ENCODE results near the gene NCAM2.

Gene NCAM2

DNA sequence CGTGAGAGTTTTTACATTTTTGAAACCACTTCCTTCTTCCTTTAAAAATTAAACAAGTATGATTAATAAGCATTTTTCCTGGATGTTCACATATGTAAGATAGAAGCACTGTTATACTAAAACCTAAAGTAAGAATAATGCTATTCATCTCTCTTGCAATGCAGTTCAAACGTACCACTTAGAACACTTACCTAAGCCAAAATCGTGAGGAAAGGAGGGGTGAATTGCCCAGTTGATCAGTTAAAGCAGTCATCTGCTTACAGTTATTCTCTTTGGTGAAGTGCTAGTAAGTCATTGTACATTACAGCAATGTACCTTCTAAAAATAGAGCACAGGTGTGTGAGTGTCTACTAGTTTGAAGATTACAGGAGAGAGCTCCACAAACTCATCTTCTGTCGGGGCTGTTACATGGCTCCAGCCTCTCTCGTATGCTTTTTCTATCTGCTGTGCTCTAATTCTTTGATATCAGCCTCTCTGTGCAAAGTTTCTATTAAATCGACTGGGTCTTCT is 3.4 kb downstream of the NCAM2 start:
- H3K27me3 ChIP-seq (ENCODE audit: low read depth) = no peaks in the 10 kb centered on the region
- H3K9me3 ChIP-seq = no peaks in the 10 kb centered on the region
- in situ Hi-C loops (cut with MboI; ENCODE audit: low sequenced_read_pairs) = no loop called here
- H3K4me1 ChIP-seq = no peaks in the 10 kb centered on the region; the same call in 1 of the 2 replicates
- H3K4me3 ChIP-seq = no peak overlapping the region
- no peak for DNase-seq (ENCODE audit: low spot score in 2 of 2)
- no peaks in the 10 kb centered on the region for H3K36me3 ChIP-seq (replicated peaks)

DNA sequence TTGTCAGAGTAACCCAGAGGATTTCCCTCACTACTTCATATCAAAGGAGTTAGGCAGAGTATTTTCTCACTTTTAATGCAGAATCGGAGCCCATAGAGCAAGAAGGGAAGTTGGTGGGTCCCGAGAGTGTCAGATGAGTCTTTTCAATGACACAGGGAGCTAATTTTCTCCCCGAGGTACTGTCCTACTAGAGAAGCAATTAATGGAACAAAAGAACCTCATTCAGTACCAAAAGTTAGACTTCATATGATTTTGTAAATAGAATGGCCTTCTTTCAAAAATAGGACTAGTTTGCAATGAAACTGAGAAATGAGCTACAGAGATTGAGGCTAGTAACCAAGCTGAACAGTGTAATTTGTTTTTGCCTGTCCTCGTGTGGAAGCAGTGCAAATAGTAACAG is 3.9 kb downstream of the NCAM2 start:
- H3K9me3 ChIP-seq = no peaks in the 10 kb centered on the region
- no peaks in the 10 kb centered on the region; the same call in 1 of the 2 replicates for H3K4me1 ChIP-seq
- H3K4me3 ChIP-seq = no peak overlapping the region
- DNase-seq (ENCODE audit: low spot score in 2 of 2) = no peak
- in situ Hi-C loops (cut with MboI; ENCODE audit: low sequenced_read_pairs) = no loop called here
- H3K27me3 ChIP-seq (ENCODE audit: low read depth) = no peaks in the 10 kb centered on the region
- no peaks in the 10 kb centered on the region for H3K36me3 ChIP-seq (replicated peaks)

DNA sequence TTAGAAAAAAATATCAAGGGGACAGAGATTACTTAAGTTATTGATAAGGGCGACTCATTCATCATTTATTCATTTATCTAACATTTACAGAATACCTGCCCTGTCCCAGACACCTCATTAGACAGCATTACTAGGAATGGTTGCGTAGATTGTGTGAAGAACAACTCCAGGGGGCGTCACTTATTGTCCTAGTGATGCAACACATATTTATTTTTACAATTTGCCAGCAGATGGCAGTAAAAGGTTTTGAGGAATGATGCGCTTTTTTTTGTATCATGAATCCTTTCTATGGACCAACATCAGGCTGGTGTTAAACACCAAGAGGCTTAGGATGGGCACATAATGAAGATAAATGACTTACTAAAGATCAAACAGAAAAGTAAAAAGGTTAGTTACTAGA is 5.5 kb downstream of the NCAM2 start:
- Histone ChIP-seq H3K4me1 (no peaks in the 10 kb centered on the region; the same call in 1 of the 2 replicates), H3K9me3 (no peaks in the 10 kb centered on the region), H3K27me3 (ENCODE audit: low read depth) (no peaks in the 10 kb centered on the region), H3K4me3 (no peak overlapping the region), H3K36me3 (replicated peaks) (no peaks in the 10 kb centered on the region)
- in situ Hi-C loops (cut with MboI; ENCODE audit: low sequenced_read_pairs) = no loop called here
- peak; percentile 35 to 36 for DNase-seq (ENCODE audit: low spot score in 2 of 2)

DNA sequence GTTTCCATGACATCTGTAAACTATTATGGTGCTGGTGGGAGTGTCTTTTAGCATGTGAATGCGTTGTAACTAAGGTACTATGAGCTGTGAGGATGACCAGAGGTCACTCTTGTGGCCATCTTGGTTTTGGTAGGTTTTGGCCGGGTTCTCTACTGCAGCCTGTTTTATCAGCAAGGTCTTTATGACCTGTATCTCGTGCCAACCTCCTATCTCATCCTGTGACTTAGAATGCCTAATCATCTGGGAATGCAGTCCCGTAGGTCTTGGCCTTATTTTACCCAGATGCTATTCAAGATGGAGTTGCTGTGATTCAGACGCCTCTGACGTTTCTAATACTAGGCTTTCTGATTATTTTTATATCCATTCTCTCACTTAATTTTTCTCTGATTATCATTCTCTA is 9.4 kb downstream of the NCAM2 start:
- Histone ChIP-seq H3K4me3 (no peak overlapping the region), H3K9me3 (no peaks in the 10 kb centered on the region), H3K36me3 (replicated peaks) (no peaks in the 10 kb centered on the region), H3K27me3 (ENCODE audit: low read depth) (no peaks in the 10 kb centered on the region), H3K4me1 (no peaks in the 10 kb centered on the region)
- DNase-seq (ENCODE audit: low spot score in 2 of 2) = no peak
- in situ Hi-C loops (cut with MboI; ENCODE audit: low sequenced_read_pairs) = no loop called here

DNA sequence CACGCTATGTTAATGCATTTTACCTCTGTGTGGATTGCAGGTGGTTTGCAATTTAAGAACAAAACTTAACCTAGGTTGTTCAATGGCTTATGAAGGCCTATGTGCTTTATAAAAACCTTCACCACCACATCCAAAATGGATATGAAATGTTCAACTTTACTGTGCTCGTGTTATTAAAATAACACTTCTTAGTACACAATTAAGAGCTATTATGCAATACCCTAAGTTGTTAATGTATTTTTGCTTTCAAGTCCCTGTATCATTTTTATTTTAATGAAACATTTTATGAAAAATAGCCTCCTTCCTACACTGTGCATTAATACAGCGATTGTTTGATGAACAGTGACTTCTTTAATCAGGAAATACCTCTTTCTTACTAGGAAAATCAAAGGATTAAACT is 12.0 kb downstream of the NCAM2 start:
- in situ Hi-C loops (cut with MboI; ENCODE audit: low sequenced_read_pairs) = no loop called here
- DNase-seq (ENCODE audit: low spot score in 2 of 2) = no peak
- no peaks in the 10 kb centered on the region for H3K9me3 ChIP-seq
- H3K4me1 ChIP-seq = no peaks in the 10 kb centered on the region
- no peak overlapping the region for H3K4me3 ChIP-seq
- no peaks in the 10 kb centered on the region for H3K27me3 ChIP-seq (ENCODE audit: low read depth)
- no peaks in the 10 kb centered on the region for H3K36me3 ChIP-seq (replicated peaks)

DNA sequence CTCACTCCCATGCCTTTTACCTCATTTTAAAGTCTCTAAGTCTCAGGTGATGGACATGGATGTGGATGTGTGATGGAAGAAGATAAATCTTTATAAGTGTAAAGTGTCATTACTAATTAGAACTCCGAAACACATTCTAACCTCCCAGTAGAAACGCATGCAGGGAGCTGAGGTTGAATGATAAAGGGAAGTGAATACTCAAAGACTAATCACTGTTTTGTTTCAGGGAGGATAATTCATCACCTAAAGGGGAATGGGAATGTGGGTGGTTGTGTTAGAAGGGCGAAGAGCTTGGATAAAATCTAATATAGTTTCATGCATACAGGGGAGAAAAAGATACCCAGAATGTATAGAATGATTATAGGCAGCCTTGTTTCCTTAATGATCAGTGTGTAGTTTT is 12.5 kb downstream of the NCAM2 start:
- Histone ChIP-seq H3K36me3 (replicated peaks) (no peaks in the 10 kb centered on the region), H3K27me3 (ENCODE audit: low read depth) (no peaks in the 10 kb centered on the region), H3K4me3 (no peak overlapping the region), H3K4me1 (no peaks in the 10 kb centered on the region), H3K9me3 (no peaks in the 10 kb centered on the region)
- in situ Hi-C loops (cut with MboI; ENCODE audit: low sequenced_read_pairs) = no loop called here
- DNase-seq (ENCODE audit: low spot score in 2 of 2) = no peak

DNA sequence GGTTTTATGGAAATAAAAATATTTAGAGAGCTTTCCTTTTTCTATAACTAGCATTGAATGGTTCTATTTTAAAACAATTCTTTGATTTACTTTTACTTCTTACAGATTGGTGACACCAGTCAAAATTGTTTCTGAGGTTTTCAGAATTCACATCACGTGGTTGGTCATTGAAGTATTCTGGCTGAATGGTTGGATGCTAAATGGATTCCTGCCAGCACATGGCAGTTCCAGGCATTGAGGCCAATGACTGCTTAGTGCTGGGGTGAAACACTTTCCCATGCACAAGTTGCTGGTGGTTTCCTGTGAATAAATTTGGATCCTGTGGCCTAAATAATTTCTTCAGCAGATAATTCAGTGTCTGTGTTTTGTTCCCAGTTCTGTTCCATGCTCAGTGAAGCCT is 20.6 kb downstream of the NCAM2 start:
- no peaks in the 10 kb centered on the region for H3K27me3 ChIP-seq (ENCODE audit: low read depth)
- no peaks in the 10 kb centered on the region for H3K4me1 ChIP-seq
- in situ Hi-C loops (cut with MboI; ENCODE audit: low sequenced_read_pairs) = no loop called here
- no peaks in the 10 kb centered on the region for H3K36me3 ChIP-seq (replicated peaks)
- no peaks in the 10 kb centered on the region for H3K9me3 ChIP-seq
- DNase-seq (ENCODE audit: low spot score in 2 of 2) = no peak
- no peak overlapping the region for H3K4me3 ChIP-seq

DNA sequence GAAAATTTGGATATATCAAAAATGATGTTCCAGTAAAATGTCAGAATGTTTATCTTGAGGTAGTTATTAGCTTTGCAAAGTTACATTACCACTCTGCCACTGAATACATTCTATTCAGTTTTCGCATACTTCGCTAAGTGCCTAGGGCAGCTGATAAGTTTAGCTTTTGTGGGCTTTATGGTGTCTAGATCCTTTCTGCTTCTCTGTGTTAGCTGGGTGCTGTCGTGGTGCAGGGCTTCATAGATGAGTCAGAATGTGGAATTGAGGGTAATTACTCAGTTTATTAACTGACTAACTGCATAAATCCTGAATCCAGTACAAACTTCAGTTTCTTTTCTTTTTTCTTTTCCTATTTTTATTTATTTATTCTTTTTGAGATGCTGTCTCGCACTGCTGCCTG is 21.5 kb downstream of the NCAM2 start:
- Histone ChIP-seq H3K4me1 (no peaks in the 10 kb centered on the region), H3K27me3 (ENCODE audit: low read depth) (no peaks in the 10 kb centered on the region), H3K9me3 (no peaks in the 10 kb centered on the region), H3K36me3 (replicated peaks) (no peaks in the 10 kb centered on the region), H3K4me3 (no peak overlapping the region)
- in situ Hi-C loops (cut with MboI; ENCODE audit: low sequenced_read_pairs) = no loop called here
- no peak for DNase-seq (ENCODE audit: low spot score in 2 of 2)

DNA sequence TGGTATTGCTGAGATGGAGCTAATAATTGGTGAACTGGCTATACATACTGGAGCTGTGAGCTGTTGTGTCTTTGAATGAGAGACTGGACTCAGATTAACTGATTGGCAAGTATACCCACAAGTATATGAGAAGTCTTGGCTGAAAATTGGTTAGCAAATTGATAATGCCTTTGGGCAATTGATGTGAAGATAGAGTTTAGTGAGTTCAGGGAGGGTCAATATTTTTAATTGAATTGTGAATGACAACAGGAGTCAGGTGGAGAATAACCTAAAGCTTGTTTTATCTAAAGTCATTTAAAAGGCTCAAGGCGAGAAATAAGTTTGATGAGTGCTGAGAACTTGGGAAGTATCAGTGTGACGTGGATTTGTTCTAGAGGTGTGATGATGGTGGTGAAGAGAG is 27.5 kb downstream of the NCAM2 start:
- Histone ChIP-seq H3K4me1 (no peaks in the 10 kb centered on the region; the same call in 1 of the 2 replicates), H3K36me3 (replicated peaks) (no peaks in the 10 kb centered on the region), H3K27me3 (ENCODE audit: low read depth) (no peaks in the 10 kb centered on the region), H3K9me3 (no peaks in the 10 kb centered on the region), H3K4me3 (no peak overlapping the region)
- DNase-seq (ENCODE audit: low spot score in 2 of 2) = no peak
- in situ Hi-C loops (cut with MboI; ENCODE audit: low sequenced_read_pairs) = no loop called here

DNA sequence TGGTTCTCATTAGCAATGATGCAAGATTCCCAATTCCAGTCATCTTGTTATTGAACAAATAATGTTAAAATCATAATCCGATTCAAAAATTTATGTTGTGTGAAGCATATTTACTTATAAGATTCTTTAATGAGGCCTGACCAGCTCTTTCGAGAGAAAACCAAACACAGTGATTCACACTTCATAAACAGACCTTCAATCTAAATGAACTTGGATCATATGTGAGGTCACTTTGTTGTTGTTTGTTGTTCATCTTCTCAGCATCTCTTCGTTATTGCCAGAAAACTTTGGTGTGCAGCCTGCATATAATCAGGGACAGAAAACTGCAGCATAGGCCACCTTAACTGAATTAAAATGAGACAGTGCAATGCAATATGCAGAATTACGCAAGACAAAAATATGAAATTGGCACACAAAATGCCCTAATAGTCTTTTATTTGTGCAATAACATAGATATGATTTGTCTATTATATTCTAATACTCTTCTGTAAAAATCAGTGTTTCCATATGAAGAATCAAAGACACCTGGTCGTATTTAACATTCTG is 30.1 kb downstream of the NCAM2 start:
- DNase-seq (ENCODE audit: low spot score in 2 of 2) = no peak
- no peaks in the 10 kb centered on the region for H3K9me3 ChIP-seq

DNA sequence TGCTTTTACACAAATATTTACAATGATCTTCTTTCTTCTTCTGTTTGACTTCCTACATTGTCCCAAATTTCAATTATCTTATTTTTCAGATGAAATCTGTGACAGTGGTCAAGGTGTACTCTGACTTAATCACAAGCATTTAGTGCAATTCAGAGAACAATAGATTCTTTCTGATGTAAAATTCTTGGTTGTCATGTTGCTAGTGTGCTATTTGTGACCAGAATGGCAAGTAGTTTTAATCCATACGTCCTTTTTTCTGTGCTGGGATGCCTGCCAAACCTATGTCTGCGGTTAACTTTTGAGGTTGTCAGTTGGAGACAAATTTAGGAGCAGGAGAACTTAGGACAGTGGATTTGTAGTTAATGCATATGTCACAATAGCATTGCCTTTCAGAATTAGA is 31.0 kb downstream of the NCAM2 start:
- H3K9me3 ChIP-seq = no peaks in the 10 kb centered on the region
- no peaks in the 10 kb centered on the region for H3K27me3 ChIP-seq (ENCODE audit: low read depth)
- H3K4me3 ChIP-seq = no peak overlapping the region
- peak; percentile 60 to 64 for DNase-seq (ENCODE audit: low spot score in 2 of 2)
- no peaks in the 10 kb centered on the region; the same call in 1 of the 2 replicates for H3K4me1 ChIP-seq
- H3K36me3 ChIP-seq (replicated peaks) = no peaks in the 10 kb centered on the region
- in situ Hi-C loops (cut with MboI; ENCODE audit: low sequenced_read_pairs) = no loop called here

More for the DNA sequence above, 30.1 kb downstream of the NCAM2 start:
- Histone ChIP-seq H3K4me1 (no peaks in the 10 kb centered on the region; the same call in 1 of the 2 replicates), H3K4me3 (no peak overlapping the region), H3K36me3 (replicated peaks) (no peaks in the 10 kb centered on the region), H3K27me3 (ENCODE audit: low read depth) (no peaks in the 10 kb centered on the region)
- in situ Hi-C loops (cut with MboI; ENCODE audit: low sequenced_read_pairs) = no loop called here

DNA sequence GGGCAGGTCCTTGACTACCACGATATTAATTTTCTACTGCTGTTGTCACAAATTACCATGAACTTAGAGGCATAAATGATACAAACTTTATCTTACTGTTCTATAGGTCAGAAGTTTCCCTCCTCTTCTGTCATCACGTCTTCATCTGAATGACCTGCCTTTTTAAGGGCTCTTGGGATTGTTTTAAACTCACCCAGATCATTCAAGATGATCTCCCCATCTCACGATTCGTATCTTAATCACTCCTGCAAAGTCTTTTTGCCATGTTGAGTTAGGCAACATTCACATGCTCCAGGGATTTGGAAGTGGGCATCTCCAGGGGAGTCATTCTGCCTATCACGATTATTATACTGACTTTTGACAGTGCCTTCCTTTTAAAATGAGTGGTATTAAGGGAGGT is 32.1 kb downstream of the NCAM2 start:
- Histone ChIP-seq H3K27me3 (ENCODE audit: low read depth) (no peaks in the 10 kb centered on the region), H3K4me3 (no peak overlapping the region), H3K9me3 (no peaks in the 10 kb centered on the region), H3K36me3 (replicated peaks) (no peaks in the 10 kb centered on the region), H3K4me1 (no peaks in the 10 kb centered on the region; the same call in 1 of the 2 replicates)
- DNase-seq (ENCODE audit: low spot score in 2 of 2) = no peak
- in situ Hi-C loops (cut with MboI; ENCODE audit: low sequenced_read_pairs) = no loop called here

DNA sequence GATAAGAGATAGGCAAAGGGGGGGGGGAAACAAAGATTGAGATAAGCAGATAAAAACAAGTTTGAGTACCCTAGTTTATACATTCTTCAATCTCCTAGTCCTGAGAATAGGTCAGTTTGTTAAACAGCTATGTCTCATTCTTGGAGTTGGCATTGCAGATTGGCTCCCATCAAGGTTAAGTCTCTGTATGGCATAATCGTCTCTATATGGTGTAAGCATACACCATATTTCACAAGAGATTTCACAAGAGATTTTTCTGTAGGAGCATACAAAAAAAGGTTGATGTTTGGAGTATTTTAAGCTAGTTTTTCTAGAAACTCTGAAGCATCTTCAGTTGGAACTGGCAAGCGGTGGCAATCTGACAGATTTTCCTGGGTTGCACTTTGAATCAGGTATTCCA is 35.8 kb downstream of the NCAM2 start:
- DNase-seq (ENCODE audit: low spot score in 2 of 2) = no peak
- Histone ChIP-seq H3K27me3 (ENCODE audit: low read depth) (no peaks in the 10 kb centered on the region), H3K36me3 (replicated peaks) (no peaks in the 10 kb centered on the region), H3K4me3 (no peak overlapping the region), H3K4me1 (no peaks in the 10 kb centered on the region; the same call in 1 of the 2 replicates), H3K9me3 (no peaks in the 10 kb centered on the region)
- in situ Hi-C loops (cut with MboI; ENCODE audit: low sequenced_read_pairs) = no loop called here

DNA sequence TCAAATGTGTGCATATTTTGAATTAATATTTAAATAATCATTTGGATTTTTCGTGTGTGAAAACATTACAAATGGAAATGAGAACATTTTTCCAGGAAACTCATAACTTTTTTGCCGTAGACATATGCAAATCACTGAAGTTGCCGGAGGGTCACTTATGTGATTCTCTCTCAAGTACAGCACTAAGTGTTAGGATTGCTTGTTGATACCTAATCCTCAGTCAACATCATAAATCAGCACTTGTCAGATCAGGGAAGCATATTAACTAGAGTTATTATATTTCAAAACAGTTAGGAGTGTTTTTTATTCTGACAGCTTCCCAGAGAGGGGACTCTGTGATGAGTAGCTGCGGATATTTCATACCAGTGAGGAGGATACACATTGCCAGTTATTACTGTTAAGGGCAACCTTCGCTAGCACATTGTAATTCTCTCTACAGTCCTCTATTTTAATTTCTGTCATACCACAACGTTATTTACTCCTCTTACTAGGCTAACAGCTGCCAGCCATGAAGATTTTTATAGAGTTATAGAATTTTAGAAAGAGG is 41.5 kb downstream of the NCAM2 start:
- in situ Hi-C loops (cut with MboI; ENCODE audit: low sequenced_read_pairs) = no loop called here
- no peaks in the 10 kb centered on the region; the same call in 1 of the 2 replicates for H3K4me1 ChIP-seq
- no peak overlapping the region for H3K4me3 ChIP-seq
- no peaks in the 10 kb centered on the region for H3K9me3 ChIP-seq
- no peaks in the 10 kb centered on the region for H3K36me3 ChIP-seq (replicated peaks)
- no peak for DNase-seq (ENCODE audit: low spot score in 2 of 2)
- no peaks in the 10 kb centered on the region for H3K27me3 ChIP-seq (ENCODE audit: low read depth)

DNA sequence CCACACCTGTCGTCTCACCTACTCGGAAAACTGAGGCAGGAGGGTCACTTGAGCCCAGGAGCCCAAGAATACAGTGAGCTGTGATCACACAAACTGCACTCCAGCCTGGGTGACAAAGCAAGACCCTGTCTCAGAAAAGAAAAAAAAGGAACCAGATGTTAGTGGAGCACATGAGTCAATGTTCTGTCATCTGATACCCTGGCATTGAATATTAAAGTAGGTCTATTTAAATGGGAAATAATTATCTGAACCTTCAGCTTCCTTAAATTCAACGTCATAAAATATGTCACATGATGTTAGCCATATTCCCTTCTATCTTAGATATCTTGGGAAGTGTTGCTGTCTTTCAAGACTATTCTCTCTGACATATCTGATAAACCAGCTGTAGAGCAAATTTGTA is 47.3 kb downstream of the NCAM2 start:
- H3K27me3 ChIP-seq (ENCODE audit: low read depth) = no peaks in the 10 kb centered on the region
- in situ Hi-C loops (cut with MboI; ENCODE audit: low sequenced_read_pairs) = no loop called here
- peaks cover 9% of the 10 kb centered on the region for H3K4me1 ChIP-seq
- DNase-seq (ENCODE audit: low spot score in 2 of 2) = no peak
- H3K9me3 ChIP-seq = no peaks in the 10 kb centered on the region
- H3K4me3 ChIP-seq = no peak overlapping the region
- H3K36me3 ChIP-seq (replicated peaks) = no peaks in the 10 kb centered on the region

Data from HAP-1 (cell line).